ENCODE data around the gene FRYL.

The FRYL gene

DNA sequence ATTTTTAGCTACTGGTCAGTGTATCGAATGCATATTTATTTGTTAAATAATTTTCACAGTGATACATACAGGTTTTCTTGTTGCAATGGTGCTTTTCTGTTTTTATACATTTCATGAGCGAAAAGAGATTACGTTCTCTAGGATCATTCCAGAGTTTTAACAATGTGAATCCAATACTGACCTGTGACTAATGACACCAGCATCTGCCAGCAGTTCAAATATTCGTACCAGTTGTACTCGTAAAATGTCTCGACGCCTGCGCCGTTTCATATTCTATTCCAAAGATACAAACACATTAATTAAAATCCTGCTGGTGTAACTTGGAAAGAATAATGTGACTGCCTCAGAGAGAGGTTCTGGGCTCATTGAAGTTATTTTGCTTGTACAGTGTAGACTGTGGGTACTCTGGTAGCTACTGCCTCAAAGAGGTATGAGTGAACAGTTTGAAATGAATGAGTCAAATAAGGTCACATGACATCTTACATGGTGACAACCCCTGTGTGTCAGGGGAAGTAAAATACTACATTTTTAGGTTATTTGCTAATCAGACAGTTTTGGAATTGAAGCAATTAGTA lies 209.3 kb downstream of the FRYL start:
- TF ChIP-seq, protein P1, sequence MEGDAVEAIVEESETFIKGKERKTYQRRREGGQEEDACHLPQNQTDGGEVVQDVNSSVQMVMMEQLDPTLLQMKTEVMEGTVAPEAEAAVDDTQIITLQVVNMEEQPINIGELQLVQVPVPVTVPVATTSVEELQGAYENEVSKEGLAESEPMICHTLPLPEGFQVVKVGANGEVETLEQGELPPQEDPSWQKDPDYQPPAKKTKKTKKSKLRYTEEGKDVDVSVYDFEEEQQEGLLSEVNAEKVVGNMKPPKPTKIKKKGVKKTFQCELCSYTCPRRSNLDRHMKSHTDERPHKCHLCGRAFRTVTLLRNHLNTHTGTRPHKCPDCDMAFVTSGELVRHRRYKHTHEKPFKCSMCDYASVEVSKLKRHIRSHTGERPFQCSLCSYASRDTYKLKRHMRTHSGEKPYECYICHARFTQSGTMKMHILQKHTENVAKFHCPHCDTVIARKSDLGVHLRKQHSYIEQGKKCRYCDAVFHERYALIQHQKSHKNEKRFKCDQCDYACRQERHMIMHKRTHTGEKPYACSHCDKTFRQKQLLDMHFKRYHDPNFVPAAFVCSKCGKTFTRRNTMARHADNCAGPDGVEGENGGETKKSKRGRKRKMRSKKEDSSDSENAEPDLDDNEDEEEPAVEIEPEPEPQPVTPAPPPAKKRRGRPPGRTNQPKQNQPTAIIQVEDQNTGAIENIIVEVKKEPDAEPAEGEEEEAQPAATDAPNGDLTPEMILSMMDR (IDR thresholded peaks at IDR 0.05; ENCODE audit: control insufficient read depth, insufficient read depth, low read depth, low read length, missing control alignments): no peak
- no peak overlapping the region for H3K4me3 ChIP-seq (ENCODE audit: control insufficient read depth, low read depth, low read length)
- peak; percentile 21 for DNase-seq (ENCODE audit: low read depth)

DNA sequence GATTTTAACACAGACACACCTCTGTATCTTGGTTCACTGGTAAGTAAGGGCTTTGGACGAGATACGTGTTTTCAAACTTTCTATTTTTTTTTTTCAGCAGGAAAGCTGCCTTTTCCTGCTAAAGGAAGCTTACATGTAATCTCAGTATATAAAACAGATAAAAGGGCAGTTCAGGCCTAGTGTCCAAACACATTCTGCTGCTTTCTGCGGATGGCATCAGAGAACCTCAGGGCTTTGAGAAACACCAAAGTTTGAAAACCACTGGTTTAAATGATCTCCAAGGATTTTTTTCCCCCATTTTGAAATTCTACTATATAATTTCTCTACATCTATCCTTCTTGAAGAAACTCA lies 214.1 kb downstream of the FRYL start:
- H3K4me3 ChIP-seq (ENCODE audit: control insufficient read depth, low read depth, low read length): no peak overlapping the region
- no peak for DNase-seq (ENCODE audit: low read depth)
- TF ChIP-seq, protein P1 (IDR thresholded peaks at IDR 0.05; ENCODE audit: control insufficient read depth, insufficient read depth, low read depth, low read length, missing control alignments): no peak

GRCh38 chr4:48565362-48566033 lies 214.6 kb downstream of the FRYL start:
- H3K4me3 ChIP-seq (ENCODE audit: control insufficient read depth, low read depth, low read length): no peak overlapping the region
- TF ChIP-seq, protein P1 (IDR thresholded peaks at IDR 0.05; ENCODE audit: control insufficient read depth, insufficient read depth, low read depth, low read length, missing control alignments): no peak
- no peak for DNase-seq (ENCODE audit: low read depth)

GRCh38 chr4:48564151-48564550 lies 215.9 kb downstream of the FRYL start:
- TF ChIP-seq, protein P1 (IDR thresholded peaks at IDR 0.05; ENCODE audit: control insufficient read depth, insufficient read depth, low read depth, low read length, missing control alignments): no peak
- DNase-seq (ENCODE audit: low read depth): no peak
- no peak overlapping the region for H3K4me3 ChIP-seq (ENCODE audit: control insufficient read depth, low read depth, low read length)

- no peak overlapping the region for H3K4me3 ChIP-seq (ENCODE audit: control insufficient read depth, low read depth, low read length)
- TF ChIP-seq, protein P1 (IDR thresholded peaks at IDR 0.05; ENCODE audit: control insufficient read depth, insufficient read depth, low read depth, low read length, missing control alignments): no peak
- DNase-seq (ENCODE audit: low read depth): no peak
These were observed 221.3 kb downstream of the FRYL start for GRCh38 chr4:48558819-48559218.

GRCh38 chr4:48558026-48558425 lies 222.1 kb downstream of the FRYL start:
- H3K4me3 ChIP-seq (ENCODE audit: control insufficient read depth, low read depth, low read length): no peak overlapping the region
- no peak for DNase-seq (ENCODE audit: low read depth)
- TF ChIP-seq, protein P1 (IDR thresholded peaks at IDR 0.05; ENCODE audit: control insufficient read depth, insufficient read depth, low read depth, low read length, missing control alignments): no peak

Data from AG09309 (cell line).